ENCODE measurements around the gene ST7L.
A peak's percentile ranks its signal among the peaks of the same experiment; 100 is the strongest.
"Not testable (repeated sequence)": the region's sequence is repeated elsewhere in the genome, so short reads cannot be mapped to it uniquely, and the experiment has no call there.

The ST7L gene

GRCh38 chr1:112618721-112619517, at the start of gene ST7L:
Gene ST7L, minus strand, starts transcription at chr1:112619141. Its CDS starts 28 bp downstream, at chr1:112619113.
- no peaks in the 10 kb centered on the region for H3K4me1 ChIP-seq (ENCODE audit: control insufficient read depth, insufficient read depth, low read length)
- H3K27me3 ChIP-seq (ENCODE audit: control insufficient read depth, insufficient read depth, low read length): no peaks in the 10 kb centered on the region
- peak within 1 kb of the TSS; percentile 100 for H3K4me3 ChIP-seq (ENCODE audit: low read depth, low read length)
- peak within 1 kb of the TSS; percentile 100 for H3K9ac ChIP-seq (ENCODE audit: low read depth, low read length)
- H3K36me3 ChIP-seq (ENCODE audit: control insufficient read depth, insufficient read depth, low read length): peaks cover 2% of the 10 kb centered on the region
- H3K9me3 ChIP-seq (ENCODE audit: control insufficient read depth, insufficient read depth, low read length): no peaks in the 10 kb centered on the region

GRCh38 chr1:112666946-112667345, 48.0 kb upstream of the ST7L start:
- Histone ChIP-seq H3K4me3 (ENCODE audit: low read depth, low read length) (no peak overlapping the region), H3K36me3 (ENCODE audit: control insufficient read depth, insufficient read depth, low read length) (peaks cover 24% of the 10 kb centered on the region), H3K9ac (ENCODE audit: low read depth, low read length) (no peak overlapping the region)

GRCh38 chr1:112665857-112666256, 46.9 kb upstream of the ST7L start:
- peaks cover 35% of the 10 kb centered on the region for H3K36me3 ChIP-seq (ENCODE audit: control insufficient read depth, insufficient read depth, low read length)
- H3K4me3 ChIP-seq (ENCODE audit: low read depth, low read length): no peak overlapping the region
- no peaks in the 10 kb centered on the region for H3K9me3 ChIP-seq (ENCODE audit: control insufficient read depth, insufficient read depth, low read length)
- no peaks in the 10 kb centered on the region for H3K27me3 ChIP-seq (ENCODE audit: control insufficient read depth, insufficient read depth, low read length)
- no peak overlapping the region for H3K9ac ChIP-seq (ENCODE audit: low read depth, low read length)
- no peaks in the 10 kb centered on the region for H3K4me1 ChIP-seq (ENCODE audit: control insufficient read depth, insufficient read depth, low read length)

More at GRCh38 chr1:112666946-112667345, 48.0 kb upstream of the ST7L start:
- H3K27me3 ChIP-seq (ENCODE audit: control insufficient read depth, insufficient read depth, low read length): no peaks in the 10 kb centered on the region
- H3K9me3 ChIP-seq (ENCODE audit: control insufficient read depth, insufficient read depth, low read length): no peaks in the 10 kb centered on the region
- peaks cover 6% of the 10 kb centered on the region for H3K4me1 ChIP-seq (ENCODE audit: control insufficient read depth, insufficient read depth, low read length)

GRCh38 chr1:112651205-112651604, 32.3 kb upstream of the ST7L start:
- H3K9ac ChIP-seq (ENCODE audit: low read depth, low read length): no peak overlapping the region

GRCh38 chr1:112646225-112646624, 27.3 kb upstream of the ST7L start:
- Histone ChIP-seq H3K9ac (ENCODE audit: low read depth, low read length) (no peak overlapping the region), H3K4me3 (ENCODE audit: low read depth, low read length) (no peak overlapping the region), H3K36me3 (ENCODE audit: control insufficient read depth, insufficient read depth, low read length) (no peaks in the 10 kb centered on the region), H3K9me3 (ENCODE audit: control insufficient read depth, insufficient read depth, low read length) (no peaks in the 10 kb centered on the region), H3K4me1 (ENCODE audit: control insufficient read depth, insufficient read depth, low read length) (no peaks in the 10 kb centered on the region), H3K27me3 (ENCODE audit: control insufficient read depth, insufficient read depth, low read length) (no peaks in the 10 kb centered on the region)

More at GRCh38 chr1:112651205-112651604, 32.3 kb upstream of the ST7L start:
- Histone ChIP-seq H3K9me3 (ENCODE audit: control insufficient read depth, insufficient read depth, low read length) (no peaks in the 10 kb centered on the region), H3K4me3 (ENCODE audit: low read depth, low read length) (no peak overlapping the region), H3K4me1 (ENCODE audit: control insufficient read depth, insufficient read depth, low read length) (no peaks in the 10 kb centered on the region), H3K27me3 (ENCODE audit: control insufficient read depth, insufficient read depth, low read length) (no peaks in the 10 kb centered on the region), H3K36me3 (ENCODE audit: control insufficient read depth, insufficient read depth, low read length) (no peaks in the 10 kb centered on the region)

GRCh38 chr1:112643080-112643479, 24.1 kb upstream of the ST7L start:
- no peaks in the 10 kb centered on the region for H3K4me1 ChIP-seq (ENCODE audit: control insufficient read depth, insufficient read depth, low read length)
- H3K9ac ChIP-seq (ENCODE audit: low read depth, low read length): no peak overlapping the region
- no peaks in the 10 kb centered on the region for H3K27me3 ChIP-seq (ENCODE audit: control insufficient read depth, insufficient read depth, low read length)
- no peaks in the 10 kb centered on the region for H3K9me3 ChIP-seq (ENCODE audit: control insufficient read depth, insufficient read depth, low read length)
- no peak overlapping the region for H3K4me3 ChIP-seq (ENCODE audit: low read depth, low read length)
- H3K36me3 ChIP-seq (ENCODE audit: control insufficient read depth, insufficient read depth, low read length): no peaks in the 10 kb centered on the region

GRCh38 chr1:112640437-112640836, 21.5 kb upstream of the ST7L start:
- H3K9me3 ChIP-seq (ENCODE audit: control insufficient read depth, insufficient read depth, low read length); H3K9ac ChIP-seq (ENCODE audit: low read depth, low read length); H3K4me3 ChIP-seq (ENCODE audit: low read depth, low read length); H3K36me3 ChIP-seq (ENCODE audit: control insufficient read depth, insufficient read depth, low read length); H3K4me1 ChIP-seq (ENCODE audit: control insufficient read depth, insufficient read depth, low read length); H3K27me3 ChIP-seq (ENCODE audit: control insufficient read depth, insufficient read depth, low read length): not testable (repeated sequence)

GRCh38 chr1:112638110-112638428, 19.1 kb upstream of the ST7L start:
- H3K27me3 ChIP-seq (ENCODE audit: control insufficient read depth, insufficient read depth, low read length): no peaks in the 10 kb centered on the region
- H3K9me3 ChIP-seq (ENCODE audit: control insufficient read depth, insufficient read depth, low read length): no peaks in the 10 kb centered on the region
- H3K9ac ChIP-seq (ENCODE audit: low read depth, low read length): no peak overlapping the region
- H3K4me3 ChIP-seq (ENCODE audit: low read depth, low read length): no peak overlapping the region
- no peaks in the 10 kb centered on the region for H3K4me1 ChIP-seq (ENCODE audit: control insufficient read depth, insufficient read depth, low read length)
- H3K36me3 ChIP-seq (ENCODE audit: control insufficient read depth, insufficient read depth, low read length): no peaks in the 10 kb centered on the region

GRCh38 chr1:112637254-112638109, 18.5 kb upstream of the ST7L start:
- Histone ChIP-seq H3K9ac (ENCODE audit: low read depth, low read length) (no peak overlapping the region), H3K36me3 (ENCODE audit: control insufficient read depth, insufficient read depth, low read length) (no peaks in the 10 kb centered on the region), H3K4me3 (ENCODE audit: low read depth, low read length) (no peak overlapping the region), H3K4me1 (ENCODE audit: control insufficient read depth, insufficient read depth, low read length) (no peaks in the 10 kb centered on the region), H3K27me3 (ENCODE audit: control insufficient read depth, insufficient read depth, low read length) (no peaks in the 10 kb centered on the region), H3K9me3 (ENCODE audit: control insufficient read depth, insufficient read depth, low read length) (no peaks in the 10 kb centered on the region)

- H3K4me3 ChIP-seq (ENCODE audit: low read depth, low read length): no peak overlapping the region
- no peaks in the 10 kb centered on the region for H3K27me3 ChIP-seq (ENCODE audit: control insufficient read depth, insufficient read depth, low read length)
- no peaks in the 10 kb centered on the region for H3K4me1 ChIP-seq (ENCODE audit: control insufficient read depth, insufficient read depth, low read length)
- no peaks in the 10 kb centered on the region for H3K9me3 ChIP-seq (ENCODE audit: control insufficient read depth, insufficient read depth, low read length)
- no peaks in the 10 kb centered on the region for H3K36me3 ChIP-seq (ENCODE audit: control insufficient read depth, insufficient read depth, low read length)
- no peak overlapping the region for H3K9ac ChIP-seq (ENCODE audit: low read depth, low read length)
Observed at GRCh38 chr1:112636597-112637253, 17.8 kb upstream of the ST7L start.

GRCh38 chr1:112636056-112636455, 17.1 kb upstream of the ST7L start:
- Histone ChIP-seq H3K4me3 (ENCODE audit: low read depth, low read length) (no peak overlapping the region), H3K4me1 (ENCODE audit: control insufficient read depth, insufficient read depth, low read length) (no peaks in the 10 kb centered on the region), H3K9me3 (ENCODE audit: control insufficient read depth, insufficient read depth, low read length) (no peaks in the 10 kb centered on the region), H3K9ac (ENCODE audit: low read depth, low read length) (no peak overlapping the region), H3K27me3 (ENCODE audit: control insufficient read depth, insufficient read depth, low read length) (no peaks in the 10 kb centered on the region), H3K36me3 (ENCODE audit: control insufficient read depth, insufficient read depth, low read length) (no peaks in the 10 kb centered on the region)

All from iPS-15b (cell line).